Measurements from ENCODE around the gene PKP3. TPM values are rescaled to one million over a fixed set of nuclear protein-coding genes. Genes with fewer than 3 reads are reported as not detected.

Gene PKP3
- polyA plus RNA-seq, 1 of the 3 experiments (the other 2 are of a cell fraction): 1.4 TPM

DNA sequence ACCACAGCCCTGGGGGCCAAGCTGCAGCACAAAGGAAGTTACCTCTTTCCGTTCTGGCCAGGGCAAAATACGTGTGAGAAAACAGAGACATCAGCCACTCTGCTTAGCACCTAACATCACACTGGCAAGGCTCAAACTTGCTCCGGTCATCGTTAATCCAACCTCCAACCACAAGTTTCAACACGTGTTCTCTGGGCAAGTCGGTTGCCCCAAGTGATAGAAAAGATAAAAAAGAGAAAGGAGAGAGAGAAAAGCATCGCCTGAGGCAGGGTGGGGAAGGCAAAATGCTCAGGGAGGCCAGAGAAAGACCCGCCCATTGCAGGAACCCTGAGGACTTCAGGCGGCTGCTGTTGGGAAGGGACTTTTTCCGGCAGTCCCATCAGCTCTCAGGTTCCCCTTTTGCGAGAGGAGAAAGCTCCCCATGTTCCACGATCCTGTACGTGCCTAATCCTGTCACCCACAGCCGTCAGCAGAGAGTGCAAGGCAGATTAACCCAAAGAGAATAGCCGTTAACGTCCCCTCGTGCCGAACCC is 43.2 kb upstream of the PKP3 start:
- Histone ChIP-seq H3K27ac (ENCODE audit: low read depth in 2 of 2, low read length in 1 of 2) (no peak overlapping the region), H3K9me3 (no peaks in the 10 kb centered on the region), H3K4me2 (no peak overlapping the region), H3K36me3 (replicated peaks in 1 of 2; ENCODE audit: control insufficient read depth in 1 of 2, insufficient read depth in 2 of 2, low read length in 1 of 2) (no peaks in the 10 kb centered on the region), H3K79me2 (ENCODE audit: insufficient read depth) (no peaks in the 10 kb centered on the region), H3K9ac (no peak overlapping the region), H2AFZ (ENCODE audit: low read depth) (no peak overlapping the region), H3K9me2 (no peaks in the 10 kb centered on the region), H4K20me1 (ENCODE audit: insufficient read depth) (no peaks in the 10 kb centered on the region), H3K4me3 (ENCODE audit: low read depth in 2 of 2, low read length in 1 of 2) (no peak overlapping the region), H3F3A (replicated peaks; ENCODE audit: insufficient read depth) (no peaks in the 10 kb centered on the region), H3K4me1 (ENCODE audit: control insufficient read depth in 1 of 2, insufficient read depth in 2 of 2, low read depth in 1 of 2, low read length in 1 of 2) (peaks cover 7% of the 10 kb centered on the region in 2 experiments; a peak in 3 of 4 replicates), H3K27me3 (ENCODE audit: insufficient read depth) (no peaks in the 10 kb centered on the region)
- ChIA-PET CTCF (interaction anchor here (0.6 kb wide), 1 partner anchor 8 kb away, joined by 3 read pairs; no protein-coding TSS in a partner anchor), POLR2A (no interaction called here)
- no peak for TF ChIP-seq GATA2 (CRISPR knock-in tag; IDR thresholded peaks at IDR 0.05)
- TF ChIP-seq NRF1 (IDR thresholded peaks at IDR 0.05; ENCODE audit: low read depth, low read length): no peak
- TF ChIP-seq EZH2phosphoT487 (IDR thresholded peaks at IDR 0.05; ENCODE audit: borderline replicate concordance, low read depth): no peak
- WGBS (ENCODE audit: low lambda C conversion rate): 82% methylated on average over 17 of the region's 18 CpGs
- DNase-seq: no peak

DNA sequence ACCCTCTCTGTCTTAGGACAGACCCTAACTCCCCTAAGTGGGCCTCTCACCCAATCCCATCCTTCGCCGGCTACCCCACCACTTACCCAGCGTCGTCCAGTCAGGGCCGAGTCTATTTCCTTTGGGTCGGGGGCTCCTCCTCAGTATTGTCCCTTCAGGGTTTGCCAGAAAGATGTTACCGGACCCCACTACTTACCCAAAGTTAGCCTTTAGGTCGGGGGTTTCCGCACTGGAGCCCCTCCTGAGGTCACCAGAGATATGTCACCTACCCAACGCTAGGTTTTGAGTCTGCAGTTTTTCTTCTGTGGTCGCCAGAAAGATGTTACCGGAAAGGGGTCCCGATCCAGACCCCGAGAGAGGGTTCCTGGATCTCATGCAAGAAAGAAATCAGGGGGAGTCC is 42.6 kb upstream of the PKP3 start:
- no peaks in the 10 kb centered on the region for H4K20me1 ChIP-seq (ENCODE audit: insufficient read depth)
- no peaks in the 10 kb centered on the region for H3K36me3 ChIP-seq (replicated peaks in 1 of 2; ENCODE audit: control insufficient read depth in 1 of 2, insufficient read depth in 2 of 2, low read length in 1 of 2)
- H3K9me2 ChIP-seq: no peaks in the 10 kb centered on the region
- no peak overlapping the region for H3K4me3 ChIP-seq (ENCODE audit: low read depth in 2 of 2, low read length in 1 of 2)
- H3K9ac ChIP-seq: no peak overlapping the region
- DNase-seq: no peak
- CTCF ChIA-PET: interaction anchor here (0.6 kb wide), 1 partner anchor 8 kb away, joined by 3 read pairs; no protein-coding TSS in a partner anchor
- no peak overlapping the region for H3K4me2 ChIP-seq
- H3K79me2 ChIP-seq (ENCODE audit: insufficient read depth): no peaks in the 10 kb centered on the region
- TF ChIP-seq FOSL2 (IDR thresholded peaks at IDR 0.05; ENCODE audit: borderline replicate concordance, low read depth) (no peak), ZBTB33 (IDR thresholded peaks at IDR 0.05; ENCODE audit: borderline replicate concordance, low read depth) (no peak), ELF1 (IDR thresholded peaks at IDR 0.05) (no peak), TAF1 (IDR thresholded peaks at IDR 0.05; ENCODE audit: borderline replicate concordance, low read depth, low read length) (no peak), GABPA (IDR thresholded peaks at IDR 0.05; ENCODE audit: low read depth) (no peak), TEAD4 (IDR thresholded peaks at IDR 0.05; ENCODE audit: borderline replicate concordance, insufficient read depth) (no peak), USF1 (IDR thresholded peaks at IDR 0.05; ENCODE audit: borderline replicate concordance, low read depth) (no peak), JUND (IDR thresholded peaks at IDR 0.05) (no peak), YY1 (IDR thresholded peaks at IDR 0.05; ENCODE audit: low read depth) (no peak), CHD2 (IDR thresholded peaks at IDR 0.05; ENCODE audit: low read length, partially characterized antibody) (no peak), TCF12 (IDR thresholded peaks at IDR 0.05) (no peak), MXI1 (IDR thresholded peaks at IDR 0.05; ENCODE audit: low read depth, low read length) (no peak), RXRA (IDR thresholded peaks at IDR 0.05; ENCODE audit: borderline replicate concordance, low read depth) (no peak), RAD21 (IDR thresholded peaks at IDR 0.05; ENCODE audit: low read length) (no peak), NRF1 (IDR thresholded peaks at IDR 0.05; ENCODE audit: low read depth, low read length) (no peak), NFIC (IDR thresholded peaks at IDR 0.05; ENCODE audit: borderline replicate concordance) (no peak)
- TF ChIP-seq, protein P1, sequence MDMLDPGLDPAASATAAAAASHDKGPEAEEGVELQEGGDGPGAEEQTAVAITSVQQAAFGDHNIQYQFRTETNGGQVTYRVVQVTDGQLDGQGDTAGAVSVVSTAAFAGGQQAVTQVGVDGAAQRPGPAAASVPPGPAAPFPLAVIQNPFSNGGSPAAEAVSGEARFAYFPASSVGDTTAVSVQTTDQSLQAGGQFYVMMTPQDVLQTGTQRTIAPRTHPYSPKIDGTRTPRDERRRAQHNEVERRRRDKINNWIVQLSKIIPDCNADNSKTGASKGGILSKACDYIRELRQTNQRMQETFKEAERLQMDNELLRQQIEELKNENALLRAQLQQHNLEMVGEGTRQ (IDR thresholded peaks at IDR 0.05; ENCODE audit: borderline replicate concordance, low read depth, low read length): no peak
- TF ChIP-seq, protein P2, sequence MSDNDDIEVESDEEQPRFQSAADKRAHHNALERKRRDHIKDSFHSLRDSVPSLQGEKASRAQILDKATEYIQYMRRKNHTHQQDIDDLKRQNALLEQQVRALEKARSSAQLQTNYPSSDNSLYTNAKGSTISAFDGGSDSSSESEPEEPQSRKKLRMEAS (IDR thresholded peaks at IDR 0.05; ENCODE audit: low read depth): no peak
- TF ChIP-seq, protein P3, sequence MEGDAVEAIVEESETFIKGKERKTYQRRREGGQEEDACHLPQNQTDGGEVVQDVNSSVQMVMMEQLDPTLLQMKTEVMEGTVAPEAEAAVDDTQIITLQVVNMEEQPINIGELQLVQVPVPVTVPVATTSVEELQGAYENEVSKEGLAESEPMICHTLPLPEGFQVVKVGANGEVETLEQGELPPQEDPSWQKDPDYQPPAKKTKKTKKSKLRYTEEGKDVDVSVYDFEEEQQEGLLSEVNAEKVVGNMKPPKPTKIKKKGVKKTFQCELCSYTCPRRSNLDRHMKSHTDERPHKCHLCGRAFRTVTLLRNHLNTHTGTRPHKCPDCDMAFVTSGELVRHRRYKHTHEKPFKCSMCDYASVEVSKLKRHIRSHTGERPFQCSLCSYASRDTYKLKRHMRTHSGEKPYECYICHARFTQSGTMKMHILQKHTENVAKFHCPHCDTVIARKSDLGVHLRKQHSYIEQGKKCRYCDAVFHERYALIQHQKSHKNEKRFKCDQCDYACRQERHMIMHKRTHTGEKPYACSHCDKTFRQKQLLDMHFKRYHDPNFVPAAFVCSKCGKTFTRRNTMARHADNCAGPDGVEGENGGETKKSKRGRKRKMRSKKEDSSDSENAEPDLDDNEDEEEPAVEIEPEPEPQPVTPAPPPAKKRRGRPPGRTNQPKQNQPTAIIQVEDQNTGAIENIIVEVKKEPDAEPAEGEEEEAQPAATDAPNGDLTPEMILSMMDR (IDR thresholded peaks at IDR 0.05): no peak
- no peak overlapping the region for H3K27ac ChIP-seq (ENCODE audit: low read depth in 2 of 2, low read length in 1 of 2)
- peaks cover 7% of the 10 kb centered on the region in 2 experiments; a peak in 3 of 4 replicates for H3K4me1 ChIP-seq (ENCODE audit: control insufficient read depth in 1 of 2, insufficient read depth in 2 of 2, low read depth in 1 of 2, low read length in 1 of 2)
- POLR2A ChIA-PET: no interaction called here
- H3K27me3 ChIP-seq (ENCODE audit: insufficient read depth): no peaks in the 10 kb centered on the region
- H3F3A ChIP-seq (replicated peaks; ENCODE audit: insufficient read depth): no peaks in the 10 kb centered on the region
- no peak overlapping the region for H2AFZ ChIP-seq (ENCODE audit: low read depth)
- 93% methylated on average over 14 of the region's 14 CpGs for WGBS (ENCODE audit: low lambda C conversion rate)
- H3K9me3 ChIP-seq: no peaks in the 10 kb centered on the region
